Measurements from ENCODE around the gene VPS13A. TPM values are rescaled to one million over a fixed set of nuclear protein-coding genes. Genes with fewer than 3 reads are reported as not detected.

VPS13A gene
- total and polyA plus RNA-seq, 4 donors, result 2.4 to 45.1 (median 22.6) TPM

DNA sequence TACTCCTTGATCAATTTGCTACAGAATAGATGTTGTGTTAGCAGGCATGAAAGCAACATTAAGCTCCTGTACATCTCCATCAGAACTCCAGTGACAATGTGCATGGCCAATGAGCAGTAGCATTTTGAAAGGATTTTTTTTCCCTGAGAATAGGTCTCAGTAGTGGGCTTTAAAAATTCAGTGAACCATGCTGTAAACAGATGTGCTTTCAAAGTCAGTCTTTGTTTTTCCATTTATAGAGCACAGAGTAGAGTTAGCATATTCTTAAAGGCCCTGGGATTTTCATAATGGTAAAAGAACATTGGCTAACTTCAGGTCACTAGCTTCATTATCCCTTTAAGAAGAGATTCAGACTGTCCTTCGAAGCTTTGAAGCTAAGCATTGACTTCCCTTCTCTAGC is 150.8 kb downstream of the VPS13A start:
- no peak for DNase-seq (ENCODE audit: low spot score)
- peaks cover 3 to 15% (median 6%) of the 10 kb centered on the region in 4 donors for H3K36me3 ChIP-seq (ENCODE audit: control insufficient read depth in 4 of 4, insufficient read depth in 3 of 4, low read depth in 1 of 4, low read length in 3 of 4)
- no peaks in the 10 kb centered on the region for H3K4me1 ChIP-seq (ENCODE audit: control insufficient read depth in 4 of 4, insufficient read depth in 4 of 4, low read length in 3 of 4)
- no peaks in the 10 kb centered on the region for H3K27me3 ChIP-seq (ENCODE audit: control insufficient read depth in 4 of 4, insufficient read depth in 4 of 4, low read length in 3 of 4)
- no peak overlapping the region for H3K4me3 ChIP-seq (ENCODE audit: low read depth in 1 of 3, low read length in 3 of 3)
- no peak overlapping the region for H3K9ac ChIP-seq (ENCODE audit: low read depth in 1 of 2, low read length in 2 of 2)
- 96% methylated on average over 1 of the region's 1 CpG for WGBS
- H3K27ac ChIP-seq (ENCODE audit: low read depth in 1 of 2, low read length in 2 of 2), result no peak overlapping the region
- H3K9me3 ChIP-seq (ENCODE audit: control insufficient read depth in 4 of 4, low read length in 3 of 4), result no peaks in the 10 kb centered on the region
- TF ChIP-seq JUND (IDR thresholded peaks at IDR 0.05) (no peak), HNF4G (IDR thresholded peaks at IDR 0.05) (no peak), FOXA1 (IDR thresholded peaks at IDR 0.05) (no peak), SP1 (IDR thresholded peaks at IDR 0.05) (no peak), NR2F2 (IDR thresholded peaks at IDR 0.05) (no peak), YY1 (IDR thresholded peaks at IDR 0.05) (no peak), GABPA (IDR thresholded peaks at IDR 0.05 in 1 of 2, conservative IDR thresholded peaks at IDR 0.05 in 1 of 2) (no peak), RXRA (IDR thresholded peaks at IDR 0.05) (no peak), RAD21 (IDR thresholded peaks at IDR 0.05) (no peak), HNF4A (conservative IDR thresholded peaks at IDR 0.05) (no peak), EGR1 (IDR thresholded peaks at IDR 0.05; ENCODE audit: low read depth in 2 of 2) (no peak), TAF1 (conservative IDR thresholded peaks at IDR 0.05) (no peak)
- TF ChIP-seq, protein P1, sequence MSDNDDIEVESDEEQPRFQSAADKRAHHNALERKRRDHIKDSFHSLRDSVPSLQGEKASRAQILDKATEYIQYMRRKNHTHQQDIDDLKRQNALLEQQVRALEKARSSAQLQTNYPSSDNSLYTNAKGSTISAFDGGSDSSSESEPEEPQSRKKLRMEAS (IDR thresholded peaks at IDR 0.05), result no peak
- TF ChIP-seq, protein P2, sequence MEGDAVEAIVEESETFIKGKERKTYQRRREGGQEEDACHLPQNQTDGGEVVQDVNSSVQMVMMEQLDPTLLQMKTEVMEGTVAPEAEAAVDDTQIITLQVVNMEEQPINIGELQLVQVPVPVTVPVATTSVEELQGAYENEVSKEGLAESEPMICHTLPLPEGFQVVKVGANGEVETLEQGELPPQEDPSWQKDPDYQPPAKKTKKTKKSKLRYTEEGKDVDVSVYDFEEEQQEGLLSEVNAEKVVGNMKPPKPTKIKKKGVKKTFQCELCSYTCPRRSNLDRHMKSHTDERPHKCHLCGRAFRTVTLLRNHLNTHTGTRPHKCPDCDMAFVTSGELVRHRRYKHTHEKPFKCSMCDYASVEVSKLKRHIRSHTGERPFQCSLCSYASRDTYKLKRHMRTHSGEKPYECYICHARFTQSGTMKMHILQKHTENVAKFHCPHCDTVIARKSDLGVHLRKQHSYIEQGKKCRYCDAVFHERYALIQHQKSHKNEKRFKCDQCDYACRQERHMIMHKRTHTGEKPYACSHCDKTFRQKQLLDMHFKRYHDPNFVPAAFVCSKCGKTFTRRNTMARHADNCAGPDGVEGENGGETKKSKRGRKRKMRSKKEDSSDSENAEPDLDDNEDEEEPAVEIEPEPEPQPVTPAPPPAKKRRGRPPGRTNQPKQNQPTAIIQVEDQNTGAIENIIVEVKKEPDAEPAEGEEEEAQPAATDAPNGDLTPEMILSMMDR (IDR thresholded peaks at IDR 0.05; ENCODE audit: low read depth, low read length, missing input control), result no peak
- TF ChIP-seq, protein P3, sequence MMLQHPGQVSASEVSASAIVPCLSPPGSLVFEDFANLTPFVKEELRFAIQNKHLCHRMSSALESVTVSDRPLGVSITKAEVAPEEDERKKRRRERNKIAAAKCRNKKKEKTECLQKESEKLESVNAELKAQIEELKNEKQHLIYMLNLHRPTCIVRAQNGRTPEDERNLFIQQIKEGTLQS (IDR thresholded peaks at IDR 0.05), result no peak
- TF ChIP-seq, protein P4, sequence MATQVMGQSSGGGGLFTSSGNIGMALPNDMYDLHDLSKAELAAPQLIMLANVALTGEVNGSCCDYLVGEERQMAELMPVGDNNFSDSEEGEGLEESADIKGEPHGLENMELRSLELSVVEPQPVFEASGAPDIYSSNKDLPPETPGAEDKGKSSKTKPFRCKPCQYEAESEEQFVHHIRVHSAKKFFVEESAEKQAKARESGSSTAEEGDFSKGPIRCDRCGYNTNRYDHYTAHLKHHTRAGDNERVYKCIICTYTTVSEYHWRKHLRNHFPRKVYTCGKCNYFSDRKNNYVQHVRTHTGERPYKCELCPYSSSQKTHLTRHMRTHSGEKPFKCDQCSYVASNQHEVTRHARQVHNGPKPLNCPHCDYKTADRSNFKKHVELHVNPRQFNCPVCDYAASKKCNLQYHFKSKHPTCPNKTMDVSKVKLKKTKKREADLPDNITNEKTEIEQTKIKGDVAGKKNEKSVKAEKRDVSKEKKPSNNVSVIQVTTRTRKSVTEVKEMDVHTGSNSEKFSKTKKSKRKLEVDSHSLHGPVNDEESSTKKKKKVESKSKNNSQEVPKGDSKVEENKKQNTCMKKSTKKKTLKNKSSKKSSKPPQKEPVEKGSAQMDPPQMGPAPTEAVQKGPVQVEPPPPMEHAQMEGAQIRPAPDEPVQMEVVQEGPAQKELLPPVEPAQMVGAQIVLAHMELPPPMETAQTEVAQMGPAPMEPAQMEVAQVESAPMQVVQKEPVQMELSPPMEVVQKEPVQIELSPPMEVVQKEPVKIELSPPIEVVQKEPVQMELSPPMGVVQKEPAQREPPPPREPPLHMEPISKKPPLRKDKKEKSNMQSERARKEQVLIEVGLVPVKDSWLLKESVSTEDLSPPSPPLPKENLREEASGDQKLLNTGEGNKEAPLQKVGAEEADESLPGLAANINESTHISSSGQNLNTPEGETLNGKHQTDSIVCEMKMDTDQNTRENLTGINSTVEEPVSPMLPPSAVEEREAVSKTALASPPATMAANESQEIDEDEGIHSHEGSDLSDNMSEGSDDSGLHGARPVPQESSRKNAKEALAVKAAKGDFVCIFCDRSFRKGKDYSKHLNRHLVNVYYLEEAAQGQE (IDR thresholded peaks at IDR 0.05), result no peak
- TF ChIP-seq, protein P5, sequence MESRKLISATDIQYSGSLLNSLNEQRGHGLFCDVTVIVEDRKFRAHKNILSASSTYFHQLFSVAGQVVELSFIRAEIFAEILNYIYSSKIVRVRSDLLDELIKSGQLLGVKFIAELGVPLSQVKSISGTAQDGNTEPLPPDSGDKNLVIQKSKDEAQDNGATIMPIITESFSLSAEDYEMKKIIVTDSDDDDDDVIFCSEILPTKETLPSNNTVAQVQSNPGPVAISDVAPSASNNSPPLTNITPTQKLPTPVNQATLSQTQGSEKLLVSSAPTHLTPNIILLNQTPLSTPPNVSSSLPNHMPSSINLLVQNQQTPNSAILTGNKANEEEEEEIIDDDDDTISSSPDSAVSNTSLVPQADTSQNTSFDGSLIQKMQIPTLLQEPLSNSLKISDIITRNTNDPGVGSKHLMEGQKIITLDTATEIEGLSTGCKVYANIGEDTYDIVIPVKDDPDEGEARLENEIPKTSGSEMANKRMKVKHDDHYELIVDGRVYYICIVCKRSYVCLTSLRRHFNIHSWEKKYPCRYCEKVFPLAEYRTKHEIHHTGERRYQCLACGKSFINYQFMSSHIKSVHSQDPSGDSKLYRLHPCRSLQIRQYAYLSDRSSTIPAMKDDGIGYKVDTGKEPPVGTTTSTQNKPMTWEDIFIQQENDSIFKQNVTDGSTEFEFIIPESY (IDR thresholded peaks at IDR 0.05), result no peak

Data from liver (tissue), 9 donors.